GM19099 (cell line): Measurements from ENCODE around the gene CAAP1.

Source experiments
- POLR2A ChIP-seq: IDR thresholded peaks from 3 replicates; pipeline ENCODE4 v1.6.1; 2011; ENCODE audit warnings: low read depth; ENCODE audit not compliant: insufficient read length; ENCODE audit errors: extremely low read depth

CAAP1 gene

GRCh38 chr9:26892251-26893029 is at the start of gene CAAP1:
TSS of gene CAAP1 (minus strand) at chr9:26892802. CDS start at chr9:26892715, 87 bp downstream.
- TF ChIP-seq POLR2A: peak; percentile 96

GRCh38 chr9:26940779-26941178 is 48.2 kb upstream of the CAAP1 start:
- no peak for TF ChIP-seq POLR2A

GRCh38 chr9:26939955-26940711 is 47.5 kb upstream of the CAAP1 start:
- no peak for TF ChIP-seq POLR2A

GRCh38 chr9:26937816-26938371 is 45.3 kb upstream of the CAAP1 start:
- TF ChIP-seq POLR2A: no peak

GRCh38 chr9:26935847-26936246 is 43.2 kb upstream of the CAAP1 start:
- TF ChIP-seq POLR2A: no peak

GRCh38 chr9:26928902-26929495 is 36.4 kb upstream of the CAAP1 start:
- TF ChIP-seq POLR2A: no peak

- no peak for TF ChIP-seq POLR2A
Observed at GRCh38 chr9:26925609-26926008, 33.0 kb upstream of the CAAP1 start.

GRCh38 chr9:26919698-26920097 is 27.1 kb upstream of the CAAP1 start:
- TF ChIP-seq POLR2A: no peak

GRCh38 chr9:26913138-26913668 is 20.6 kb upstream of the CAAP1 start:
- TF ChIP-seq POLR2A: no peak

- TF ChIP-seq POLR2A: no peak
Observed at GRCh38 chr9:26904671-26905070, 12.1 kb upstream of the CAAP1 start.

- no peak for TF ChIP-seq POLR2A
Observed at GRCh38 chr9:26904070-26904469, 11.5 kb upstream of the CAAP1 start.

GRCh38 chr9:26893030-26893676 is 551 bp upstream of the CAAP1 start:
- TF ChIP-seq POLR2A: no peak

- TF ChIP-seq POLR2A: no peak
Observed at GRCh38 chr9:26891726-26892125, 876 bp downstream of the CAAP1 start.

GRCh38 chr9:26888271-26888670 is 4.3 kb downstream of the CAAP1 start:
- no peak for TF ChIP-seq POLR2A

- no peak for TF ChIP-seq POLR2A
Observed at GRCh38 chr9:26882154-26882553, 10.4 kb downstream of the CAAP1 start.
